Hepatocyte (in vitro differentiated cells): ENCODE data around the gene MED8. TPM values are rescaled to one million over a fixed set of nuclear protein-coding genes. Genes with fewer than 3 reads are reported as not detected.
A peak's percentile ranks its signal among the peaks of the same experiment; 100 is the strongest.

ENCODE experiments used
- DNase-seq: peaks from one replicate; pipeline ENCODE4 v3.0.0-alpha.2; 2016; ENCODE audit warnings: low spot score
- H2AFZ ChIP-seq: fragments of 200-600 bp; sonication (generic); 2 replicates; pipeline ENCODE4 v1.6.0; 2016; ENCODE audit warnings: antibody characterized with exemption, mild to moderate bottlenecking
- H3K27ac ChIP-seq: fragments of 200-600 bp; sonication (generic); 2 replicates; pipeline ENCODE4 v1.5.1; 2016; ENCODE audit warnings: mild to moderate bottlenecking
- H3K27me3 ChIP-seq: fragments of 200-600 bp; sonication (generic); 2 replicates; pipeline ENCODE4 v1.6.1; 2016
- H3K36me3 ChIP-seq: fragments of 200-600 bp; sonication (generic); replicated peaks from 2 replicates; pipeline ENCODE4 v1.5.1; 2016; ENCODE audit warnings: low read depth; ENCODE audit not compliant: insufficient read depth
- H3K4me1 ChIP-seq: fragments of 200-600 bp; sonication (generic); 2 replicates; pipeline ENCODE4 v1.5.1; 2016; ENCODE audit warnings: mild to moderate bottlenecking, moderate library complexity; ENCODE audit not compliant: insufficient read depth
- H3K4me2 ChIP-seq: fragments of 200-600 bp; sonication (generic); 2 replicates; pipeline ENCODE4 v1.6.0; 2016
- H3K4me3 ChIP-seq: fragments of 200-600 bp; sonication (generic); 2 replicates; pipeline ENCODE4 v1.5.1; 2016; ENCODE audit warnings: mild to moderate bottlenecking
- H3K79me2 ChIP-seq: fragments of 200-600 bp; sonication (generic); 2 replicates; pipeline ENCODE4 v1.6.0; 2017; ENCODE audit warnings: mild to moderate bottlenecking
- H3K9me2 ChIP-seq: fragments of 200-600 bp; sonication (generic); replicated peaks from 2 replicates; pipeline ENCODE4 v1.6.0; 2017; ENCODE audit warnings: mild to moderate bottlenecking; ENCODE audit not compliant: insufficient read depth
- H3K9me3 ChIP-seq: fragments of 200-600 bp; sonication (generic); 2 replicates; pipeline ENCODE4 v1.5.1; 2016; ENCODE audit warnings: low read depth, mild to moderate bottlenecking
- H4K20me1 ChIP-seq: fragments of 200-600 bp; sonication (generic); 2 replicates; pipeline ENCODE4 v1.6.0; 2016; ENCODE audit warnings: mild to moderate bottlenecking; ENCODE audit not compliant: insufficient read depth, poor library complexity, severe bottlenecking
- EZH2 ChIP-seq: fragments of 200-600 bp; sonication (generic); IDR thresholded peaks from 2 replicates; pipeline ENCODE4 v1.6.1; 2016; ENCODE audit warnings: antibody characterized with exemption, mild to moderate bottlenecking, borderline replicate concordance
- EZH2phosphoT487 ChIP-seq: fragments of 200-600 bp; sonication (generic); IDR thresholded peaks from one replicate; pipeline ENCODE4 v1.6.1; 2018; ENCODE audit warnings: antibody characterized with exemption, mild to moderate bottlenecking, low read depth, moderate library complexity; ENCODE audit not compliant: unreplicated experiment, severe bottlenecking
- WGBS: methylation state at CpG from one replicate; pipeline ENCODE4 v1.1.6; 2016; ENCODE audit warnings: low lambda C conversion rate; ENCODE audit errors: missing lambda C conversion rate; 5-methylcytosine and 5-hydroxymethylcytosine counted together
- polyA plus RNA-seq: library from polyadenylated mRNA; unstranded; fragments of >200 nt; fragmentation: Nextera tagmentation; extraction: Ambion mirVana; gene quantifications from 2 replicates; pipeline ENCODE4 v1.2.1, GENCODE V29; 2016
- total RNA-seq: library from RNA; depleted of rRNA; stranded (reverse); fragments of >200 nt; gene quantifications from 2 replicates; pipeline ENCODE4 v1.2.3, GENCODE V29; 2014
- TF ChIP-seq, protein P1 (sequence below): fragments of 200-600 bp; sonication (generic); IDR thresholded peaks from 2 replicates; pipeline ENCODE4 v1.5.1; 2016; ENCODE audit warnings: antibody characterized with exemption, mild to moderate bottlenecking; ENCODE audit not compliant: poor library complexity

Gene MED8
- total and polyA plus RNA-seq, 2 experiments from 2014 or later: 58.6 to 68.3 TPM

DNA sequence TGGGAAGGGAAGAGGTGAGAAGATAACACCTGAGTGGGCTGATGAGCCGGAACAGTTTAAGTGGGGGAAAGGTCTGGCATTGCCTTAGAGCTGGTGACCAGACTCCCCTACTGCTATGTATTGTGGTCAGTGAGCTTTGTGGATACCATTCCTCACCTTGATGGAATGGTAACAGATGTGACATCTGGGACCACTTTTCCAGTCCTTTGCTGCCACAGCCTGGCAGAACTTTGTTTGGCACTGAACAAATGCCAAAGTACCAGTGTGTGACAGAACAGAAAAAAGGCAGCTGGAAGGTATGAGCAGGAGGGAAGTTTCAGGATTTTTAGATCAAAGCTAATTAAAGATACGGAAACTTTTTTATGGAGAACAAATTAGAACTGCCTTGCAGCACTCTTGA is 6.2 kb downstream of the MED8 start:
- WGBS: 87% methylated on average over 2 of the region's 2 CpGs
- peaks cover 15% of the 10 kb centered on the region for H3K79me2 ChIP-seq
- peaks cover 10% of the 10 kb centered on the region for H3K36me3 ChIP-seq
- H3K27me3 ChIP-seq: no peaks in the 10 kb centered on the region
- H3K27ac ChIP-seq: no peak overlapping the region
- no peaks in the 10 kb centered on the region for H3K9me3 ChIP-seq
- H2AFZ ChIP-seq: no peak overlapping the region
- no peak for DNase-seq
- H3K4me1 ChIP-seq: peaks cover 5% of the 10 kb centered on the region
- no peak for TF ChIP-seq EZH2
- TF ChIP-seq, protein P1, sequence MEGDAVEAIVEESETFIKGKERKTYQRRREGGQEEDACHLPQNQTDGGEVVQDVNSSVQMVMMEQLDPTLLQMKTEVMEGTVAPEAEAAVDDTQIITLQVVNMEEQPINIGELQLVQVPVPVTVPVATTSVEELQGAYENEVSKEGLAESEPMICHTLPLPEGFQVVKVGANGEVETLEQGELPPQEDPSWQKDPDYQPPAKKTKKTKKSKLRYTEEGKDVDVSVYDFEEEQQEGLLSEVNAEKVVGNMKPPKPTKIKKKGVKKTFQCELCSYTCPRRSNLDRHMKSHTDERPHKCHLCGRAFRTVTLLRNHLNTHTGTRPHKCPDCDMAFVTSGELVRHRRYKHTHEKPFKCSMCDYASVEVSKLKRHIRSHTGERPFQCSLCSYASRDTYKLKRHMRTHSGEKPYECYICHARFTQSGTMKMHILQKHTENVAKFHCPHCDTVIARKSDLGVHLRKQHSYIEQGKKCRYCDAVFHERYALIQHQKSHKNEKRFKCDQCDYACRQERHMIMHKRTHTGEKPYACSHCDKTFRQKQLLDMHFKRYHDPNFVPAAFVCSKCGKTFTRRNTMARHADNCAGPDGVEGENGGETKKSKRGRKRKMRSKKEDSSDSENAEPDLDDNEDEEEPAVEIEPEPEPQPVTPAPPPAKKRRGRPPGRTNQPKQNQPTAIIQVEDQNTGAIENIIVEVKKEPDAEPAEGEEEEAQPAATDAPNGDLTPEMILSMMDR: peak; percentile 15
- no peak overlapping the region for H3K4me2 ChIP-seq
- no peak overlapping the region for H3K4me3 ChIP-seq
- H4K20me1 ChIP-seq: peaks cover 3% of the 10 kb centered on the region
- H3K9me2 ChIP-seq: no peaks in the 10 kb centered on the region

DNA sequence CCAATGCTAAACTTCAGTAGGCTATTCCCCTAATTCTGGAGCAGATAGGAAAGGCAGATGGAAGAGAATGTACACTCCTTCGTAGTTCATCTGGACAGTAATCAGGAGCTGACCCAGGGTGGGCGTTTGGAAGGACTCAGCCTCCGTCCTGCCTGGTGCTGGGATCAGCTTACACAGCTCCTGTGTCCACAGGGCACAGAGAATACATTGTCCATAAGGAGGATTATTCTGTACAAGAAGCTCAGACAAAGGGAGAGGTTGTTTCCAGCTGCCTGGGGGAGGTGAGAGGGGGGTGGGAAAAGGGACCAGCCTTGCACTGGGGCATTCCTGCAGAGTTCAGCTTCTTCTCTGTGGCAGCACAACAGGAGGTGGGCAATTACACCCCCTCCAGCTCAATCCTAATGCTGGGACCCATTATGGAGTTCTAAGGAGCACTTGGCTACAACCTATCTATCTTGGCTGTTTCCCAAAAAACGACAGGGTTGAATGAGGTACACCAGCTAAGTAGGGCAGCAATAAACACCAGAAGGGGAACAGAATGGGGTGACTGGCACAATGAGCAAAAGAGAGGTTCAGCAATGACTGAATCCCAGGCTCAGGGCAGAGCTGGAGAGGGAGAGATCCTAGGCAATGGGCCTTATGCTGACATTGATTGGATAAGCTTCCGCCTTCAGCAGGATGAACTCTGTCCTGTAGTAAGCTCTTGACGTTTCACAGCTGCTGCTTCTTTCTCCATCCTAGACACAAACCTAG is 7.4 kb downstream of the MED8 start:
- TF ChIP-seq EZH2phosphoT487 (no peak), EZH2 (no peak)
- TF ChIP-seq, protein P1: no peak
- H3K9me2 ChIP-seq: no peaks in the 10 kb centered on the region
- 79% methylated on average over 6 of the region's 6 CpGs for WGBS
- H3K4me3 ChIP-seq: no peak overlapping the region
- no peak overlapping the region for H3K27ac ChIP-seq
- H3K4me2 ChIP-seq: no peak overlapping the region
- H3K9me3 ChIP-seq: no peaks in the 10 kb centered on the region
- H3K36me3 ChIP-seq: peaks cover 10% of the 10 kb centered on the region
- H4K20me1 ChIP-seq: no peaks in the 10 kb centered on the region
- H3K27me3 ChIP-seq: no peaks in the 10 kb centered on the region
- DNase-seq: no peak
- no peak overlapping the region for H2AFZ ChIP-seq
- H3K4me1 ChIP-seq: no peaks in the 10 kb centered on the region
- peaks cover 3% of the 10 kb centered on the region for H3K79me2 ChIP-seq

DNA sequence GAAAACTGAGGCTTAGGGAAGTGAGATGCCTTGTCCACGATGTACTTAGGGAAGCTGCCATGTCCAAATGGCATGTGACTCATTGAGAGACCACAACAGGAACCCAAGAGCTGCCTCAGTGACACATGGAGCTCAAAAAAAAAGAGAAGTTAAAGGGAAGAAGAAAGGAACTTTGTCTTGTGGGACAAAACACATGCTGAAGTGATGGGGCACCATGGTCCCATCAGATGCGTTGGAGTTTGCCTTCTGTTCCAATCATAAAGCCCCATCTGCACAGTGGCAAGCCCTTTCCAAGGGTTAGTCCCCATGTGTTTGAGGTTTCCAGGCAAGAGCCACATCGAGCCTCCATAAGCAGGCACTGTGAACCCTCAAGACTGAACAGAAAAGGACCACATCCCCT is 8.0 kb downstream of the MED8 start:
- H3K9me2 ChIP-seq: no peaks in the 10 kb centered on the region
- H3K27ac ChIP-seq: no peak overlapping the region
- H3K4me1 ChIP-seq: no peaks in the 10 kb centered on the region
- H3K79me2 ChIP-seq: no peaks in the 10 kb centered on the region
- 91% methylated on average over 3 of the region's 3 CpGs for WGBS
- H3K27me3 ChIP-seq: no peaks in the 10 kb centered on the region
- no peaks in the 10 kb centered on the region for H3K9me3 ChIP-seq
- peaks cover 10% of the 10 kb centered on the region for H3K36me3 ChIP-seq
- TF ChIP-seq EZH2: no peak
- TF ChIP-seq, protein P1: no peak
- TF ChIP-seq EZH2phosphoT487: no peak
- no peak overlapping the region for H3K4me3 ChIP-seq
- no peak overlapping the region for H3K4me2 ChIP-seq
- H4K20me1 ChIP-seq: no peaks in the 10 kb centered on the region
- DNase-seq: no peak
- no peak overlapping the region for H2AFZ ChIP-seq

DNA sequence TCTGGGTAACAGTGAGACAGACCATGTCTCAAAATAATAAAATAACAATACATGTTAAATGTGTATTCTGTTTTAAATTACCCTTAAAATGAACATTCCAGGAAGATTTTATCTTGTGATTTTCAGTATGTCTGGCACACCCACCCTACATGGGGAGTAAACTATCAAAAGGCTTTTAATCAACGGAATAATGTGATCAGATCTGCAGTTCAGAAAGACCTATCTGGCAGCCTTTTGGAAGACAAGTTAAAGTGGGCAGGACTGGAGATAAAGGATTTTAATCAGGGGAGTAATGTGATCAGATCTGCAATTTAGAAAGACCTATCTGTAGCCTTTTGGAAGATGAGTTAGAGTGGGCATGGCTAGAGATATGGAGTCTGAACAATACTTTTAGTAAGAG is 10.1 kb downstream of the MED8 start:
- Histone ChIP-seq H2AFZ (no peak overlapping the region), H3K4me3 (no peak overlapping the region), H3K9me3 (no peaks in the 10 kb centered on the region), H3K36me3 (no peaks in the 10 kb centered on the region), H3K79me2 (no peaks in the 10 kb centered on the region), H3K4me1 (no peaks in the 10 kb centered on the region), H3K27me3 (no peaks in the 10 kb centered on the region), H3K4me2 (no peak overlapping the region), H3K27ac (no peak overlapping the region), H4K20me1 (no peaks in the 10 kb centered on the region), H3K9me2 (no peaks in the 10 kb centered on the region)
- 93% methylated on average over 1 of the region's 1 CpG for WGBS
- TF ChIP-seq, protein P1: no peak
- TF ChIP-seq EZH2phosphoT487 (no peak), EZH2 (no peak)
- DNase-seq: no peak
